Hematopoietic multipotent progenitor cell treated with erythropoietin and hydrocortisone succinate and interleukin-3 and kit ligand, for 8 days (in vitro differentiated cells): Measurements from ENCODE around the gene TUBB6.

ENCODE experiments used
- DNase-seq: peaks from one replicate; pipeline ENCODE4 v3.0.0-alpha.2; 2015

TUBB6 gene

GRCh38 chr18:12345491-12346239, 37.6 kb downstream of the TUBB6 start:
- no peak for DNase-seq

- no peak for DNase-seq
These were observed 38.2 kb downstream of the TUBB6 start for GRCh38 chr18:12346240-12346565.

GRCh38 chr18:12347895-12348294, 39.9 kb downstream of the TUBB6 start:
- DNase-seq = no peak

- no peak for DNase-seq
These were observed 44.1 kb downstream of the TUBB6 start for GRCh38 chr18:12352188-12352587.

GRCh38 chr18:12359515-12359927, 51.5 kb downstream of the TUBB6 start:
- peak; percentile 92 for DNase-seq

- peak; percentile 94 for DNase-seq
These were observed 53.8 kb downstream of the TUBB6 start for GRCh38 chr18:12361770-12362378.

- DNase-seq = no peak
These were observed 54.6 kb downstream of the TUBB6 start for GRCh38 chr18:12362473-12363174.

GRCh38 chr18:12366379-12366778, 58.3 kb downstream of the TUBB6 start:
- DNase-seq = no peak

- no peak for DNase-seq
These were observed 58.7 kb downstream of the TUBB6 start for GRCh38 chr18:12366784-12367183.

GRCh38 chr18:12369211-12369610, 61.2 kb downstream of the TUBB6 start:
- no peak for DNase-seq

- no peak for DNase-seq
These were observed 63.5 kb downstream of the TUBB6 start for GRCh38 chr18:12371590-12371989.

GRCh38 chr18:12372406-12372805, 64.4 kb downstream of the TUBB6 start:
- DNase-seq = peak; percentile 40

GRCh38 chr18:12373116-12373770, 65.2 kb downstream of the TUBB6 start:
- DNase-seq = peak; percentile 86

GRCh38 chr18:12373771-12374116, 65.7 kb downstream of the TUBB6 start:
- DNase-seq = peak; percentile 39

- DNase-seq = no peak
These were observed 66.4 kb downstream of the TUBB6 start for GRCh38 chr18:12374401-12374800.
